WTC11 (cell line): ENCODE measurements around the gene PPP2R2C. TPM values are rescaled to one million over a fixed set of nuclear protein-coding genes. Genes with fewer than 3 reads are reported as not detected.

Experiments
- ATAC-seq: fragments of 200-7000 bp; cut with Tn5 transposase; 2 replicates; pipeline ENCODE4 v1.10.0; 2021; ENCODE audit warnings: mild to moderate bottlenecking, moderate library complexity
- CTCF ChIA-PET: fragments of 300-600 bp; sonication (Branson Sonifier 250); formaldehyde crosslinking; loops from one replicate; lab custom pipeline; 2021; ENCODE audit warnings: antibody characterized with exemption; lab: Charles Lee
- POLR2A ChIA-PET: fragments of 350-600 bp; sonication (Branson Sonifier 250); formaldehyde crosslinking; loops from one replicate; lab custom pipeline; 2021; ENCODE audit warnings: antibody characterized with exemption; lab: Charles Lee
- DNase-seq: peaks from one replicate; pipeline ENCODE4 v3.0.0; 2021; ENCODE audit warnings: low spot score
- H3K27ac Mint-ChIP-seq: 2 replicates; pipeline ENCODE4 v1.8.0; 2021; ENCODE audit warnings: mixed read lengths
- H3K27me3 Mint-ChIP-seq: 2 replicates; pipeline ENCODE4 v1.8.0; 2021; ENCODE audit warnings: low read depth, mild to moderate bottlenecking, moderate library complexity, mixed read lengths
- H3K36me3 Mint-ChIP-seq: 2 replicates; pipeline ENCODE4 v1.8.0; 2021; ENCODE audit warnings: mixed read lengths
- H3K4me1 Mint-ChIP-seq: 2 replicates; pipeline ENCODE4 v1.8.0; 2022; ENCODE audit warnings: mixed read lengths
- H3K4me3 Mint-ChIP-seq: 2 replicates; pipeline ENCODE4 v1.8.0; 2021; ENCODE audit warnings: mild to moderate bottlenecking, moderate library complexity, mixed read lengths
- H3K9me3 Mint-ChIP-seq: 2 replicates; pipeline ENCODE4 v1.8.0; 2021; ENCODE audit warnings: mixed read lengths
- AR ChIP-seq: fragments of 250-450 bp; sonication (Bioruptor Pico); IDR thresholded peaks from 2 replicates; pipeline ENCODE4 v1.9.0; 2021; ENCODE audit warnings: mild to moderate bottlenecking
- FOXP1 ChIP-seq: sonication (generic); formaldehyde crosslinking; IDR thresholded peaks from 2 replicates; pipeline ENCODE4 v1.8.0; 2022; ENCODE audit warnings: missing genetic modification reagents, mild to moderate bottlenecking, moderate library complexity, borderline replicate concordance
- FOXP4 ChIP-seq: sonication (generic); formaldehyde crosslinking; IDR thresholded peaks from 2 replicates; pipeline ENCODE4 v1.8.0; 2022; ENCODE audit warnings: mild to moderate bottlenecking, missing genetic modification reagents
- GABPB1 ChIP-seq: sonication (generic); formaldehyde crosslinking; IDR thresholded peaks from 2 replicates; pipeline ENCODE4 v1.8.1; 2023; ENCODE audit warnings: mild to moderate bottlenecking, missing genetic modification reagents
- HMGXB4 ChIP-seq: sonication (generic); formaldehyde crosslinking; IDR thresholded peaks from 2 replicates; pipeline ENCODE4 v1.8.1; 2023; ENCODE audit warnings: mild to moderate bottlenecking, moderate library complexity, missing genetic modification reagents
- NFE2L1 ChIP-seq: sonication (generic); formaldehyde crosslinking; IDR thresholded peaks from 2 replicates; pipeline ENCODE4 v1.8.1; 2023; ENCODE audit warnings: missing genetic modification reagents
- PRRX2 ChIP-seq: fragments of 250-450 bp; sonication (Bioruptor Pico); IDR thresholded peaks from 2 replicates; pipeline ENCODE4 v1.8.0; 2021; ENCODE audit warnings: mild to moderate bottlenecking
- SOX15 ChIP-seq: fragments of 250-450 bp; sonication (Bioruptor Pico); IDR thresholded peaks from 2 replicates; pipeline ENCODE4 v1.9.0; 2021; ENCODE audit warnings: mild to moderate bottlenecking
- ZBTB21 ChIP-seq: sonication (generic); formaldehyde crosslinking; IDR thresholded peaks from 2 replicates; pipeline ENCODE4 v1.8.1; 2023; ENCODE audit warnings: mild to moderate bottlenecking, missing genetic modification reagents, borderline replicate concordance
- ZNF416 ChIP-seq: fragments of 250-450 bp; sonication (Bioruptor Pico); IDR thresholded peaks from 2 replicates; pipeline ENCODE4 v1.9.0; 2021; ENCODE audit warnings: mild to moderate bottlenecking, inconsistent platforms
- ZNF423 ChIP-seq: fragments of 250-450 bp; sonication (Bioruptor Pico); IDR thresholded peaks from 2 replicates; pipeline ENCODE4 v2.1.2; 2022; ENCODE audit warnings: mild to moderate bottlenecking, moderate library complexity
- total RNA-seq: library from RNA; stranded (reverse); gene quantifications from 3 replicates; pipeline ENCODE4 v1.2.3, GENCODE V29; 2021
- TF ChIP-seq, protein P1 (sequence below): sonication (generic); formaldehyde crosslinking; IDR thresholded peaks from 2 replicates; pipeline ENCODE4 v1.8.1; 2023; ENCODE audit warnings: mild to moderate bottlenecking, missing genetic modification reagents, borderline replicate concordance
- TF ChIP-seq, protein P2 (sequence below): sonication (generic); formaldehyde crosslinking; IDR thresholded peaks from 2 replicates; pipeline ENCODE4 v1.8.0; 2022; ENCODE audit warnings: mild to moderate bottlenecking, missing genetic modification reagents
- TF ChIP-seq, protein P3 (sequence below): sonication (generic); formaldehyde crosslinking; IDR thresholded peaks from 2 replicates; pipeline ENCODE4 v1.8.1; 2023; ENCODE audit warnings: mild to moderate bottlenecking, missing genetic modification reagents
- TF ChIP-seq, protein P4 (sequence below): sonication (generic); formaldehyde crosslinking; IDR thresholded peaks from 2 replicates; pipeline ENCODE4 v1.8.0; 2022; ENCODE audit warnings: mild to moderate bottlenecking, missing genetic modification reagents
- TF ChIP-seq, protein P5 (sequence below): fragments of 250-450 bp; sonication (Bioruptor Pico); IDR thresholded peaks from 2 replicates; pipeline ENCODE4 v1.8.0; 2021; ENCODE audit warnings: mild to moderate bottlenecking

Gene PPP2R2C
- total RNA-seq, 1 experiment from 2014 or later: 11.5 TPM

- POLR2A ChIA-PET: no interaction called here
Measured at GRCh38 chr4:6322761-6323566, 149.4 kb downstream of the PPP2R2C start.

DNA sequence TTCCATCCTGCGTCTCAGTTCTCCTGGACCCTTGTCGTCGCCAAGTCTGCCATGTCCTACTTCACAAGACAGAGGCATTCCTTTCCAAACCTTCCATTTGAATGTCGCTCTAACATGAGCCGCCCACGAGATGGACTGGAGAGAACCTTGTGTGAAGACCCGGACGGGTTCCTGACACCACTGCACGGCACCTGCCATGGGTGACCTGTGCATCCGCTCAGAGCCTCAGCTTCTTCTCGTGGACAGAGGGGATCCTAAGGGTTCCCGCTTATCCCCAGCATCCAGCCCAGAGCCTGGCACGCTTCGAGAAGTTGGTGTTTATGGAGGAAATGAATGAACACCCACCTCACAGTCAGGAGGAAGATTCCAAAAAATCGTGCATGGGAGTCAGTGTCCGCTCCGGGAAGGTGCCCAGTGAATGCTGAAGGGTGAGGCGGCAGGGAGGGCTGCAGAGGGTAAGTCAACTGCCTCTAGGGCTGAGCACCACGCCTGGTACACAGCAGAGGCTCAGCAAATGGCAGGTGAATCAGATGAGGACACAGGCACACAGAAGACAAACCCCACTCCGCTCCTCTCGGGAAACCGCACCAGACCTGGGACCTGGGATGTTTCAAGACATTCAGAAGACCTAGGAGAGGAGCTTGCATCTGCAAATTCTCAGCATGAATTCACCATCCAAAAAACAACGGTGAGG lies 150.2 kb downstream of the PPP2R2C start:
- Mint-ChIP-seq H3K36me3 (0 out of 2 replicates have a peak, but pooled peaks cover 2% of the 10 kb centered on the region), H3K4me3 (no peak overlapping the region), H3K27me3 (no peaks in the 10 kb centered on the region), H3K4me1 (0 out of 2 replicates have a peak, but pooled peaks cover 3% of the 10 kb centered on the region), H3K27ac (no peak overlapping the region), H3K9me3 (0 out of 2 replicates have a peak, but pooled peaks cover 3% of the 10 kb centered on the region)
- ChIA-PET CTCF (interaction anchor here (1.4 to 15.7 kb wide), 3 partner anchors 9 to 62 kb away, joined by 4 to 713 read pairs (median 7); partner anchors contain the start of gene WFS1), POLR2A (no interaction called here)
- ATAC-seq (no peak), DNase-seq (no peak)
- TF ChIP-seq ZNF416 (CRISPR knock-in tag) (no peak), PRRX2 (CRISPR knock-in tag) (no peak), FOXP1 (CRISPR knock-in tag) (no peak), FOXP4 (CRISPR knock-in tag) (no peak), ZNF423 (CRISPR knock-in tag) (no peak), SOX15 (CRISPR knock-in tag) (no peak), ZBTB21 (CRISPR knock-in tag) (no peak), AR (CRISPR knock-in tag) (no peak), HMGXB4 (no peak)
- TF ChIP-seq, protein P1, sequence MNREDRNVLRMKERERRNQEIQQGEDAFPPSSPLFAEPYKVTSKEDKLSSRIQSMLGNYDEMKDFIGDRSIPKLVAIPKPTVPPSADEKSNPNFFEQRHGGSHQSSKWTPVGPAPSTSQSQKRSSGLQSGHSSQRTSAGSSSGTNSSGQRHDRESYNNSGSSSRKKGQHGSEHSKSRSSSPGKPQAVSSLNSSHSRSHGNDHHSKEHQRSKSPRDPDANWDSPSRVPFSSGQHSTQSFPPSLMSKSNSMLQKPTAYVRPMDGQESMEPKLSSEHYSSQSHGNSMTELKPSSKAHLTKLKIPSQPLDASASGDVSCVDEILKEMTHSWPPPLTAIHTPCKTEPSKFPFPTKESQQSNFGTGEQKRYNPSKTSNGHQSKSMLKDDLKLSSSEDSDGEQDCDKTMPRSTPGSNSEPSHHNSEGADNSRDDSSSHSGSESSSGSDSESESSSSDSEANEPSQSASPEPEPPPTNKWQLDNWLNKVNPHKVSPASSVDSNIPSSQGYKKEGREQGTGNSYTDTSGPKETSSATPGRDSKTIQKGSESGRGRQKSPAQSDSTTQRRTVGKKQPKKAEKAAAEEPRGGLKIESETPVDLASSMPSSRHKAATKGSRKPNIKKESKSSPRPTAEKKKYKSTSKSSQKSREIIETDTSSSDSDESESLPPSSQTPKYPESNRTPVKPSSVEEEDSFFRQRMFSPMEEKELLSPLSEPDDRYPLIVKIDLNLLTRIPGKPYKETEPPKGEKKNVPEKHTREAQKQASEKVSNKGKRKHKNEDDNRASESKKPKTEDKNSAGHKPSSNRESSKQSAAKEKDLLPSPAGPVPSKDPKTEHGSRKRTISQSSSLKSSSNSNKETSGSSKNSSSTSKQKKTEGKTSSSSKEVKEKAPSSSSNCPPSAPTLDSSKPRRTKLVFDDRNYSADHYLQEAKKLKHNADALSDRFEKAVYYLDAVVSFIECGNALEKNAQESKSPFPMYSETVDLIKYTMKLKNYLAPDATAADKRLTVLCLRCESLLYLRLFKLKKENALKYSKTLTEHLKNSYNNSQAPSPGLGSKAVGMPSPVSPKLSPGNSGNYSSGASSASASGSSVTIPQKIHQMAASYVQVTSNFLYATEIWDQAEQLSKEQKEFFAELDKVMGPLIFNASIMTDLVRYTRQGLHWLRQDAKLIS (CRISPR knock-in tag): no peak
- TF ChIP-seq, protein P2, sequence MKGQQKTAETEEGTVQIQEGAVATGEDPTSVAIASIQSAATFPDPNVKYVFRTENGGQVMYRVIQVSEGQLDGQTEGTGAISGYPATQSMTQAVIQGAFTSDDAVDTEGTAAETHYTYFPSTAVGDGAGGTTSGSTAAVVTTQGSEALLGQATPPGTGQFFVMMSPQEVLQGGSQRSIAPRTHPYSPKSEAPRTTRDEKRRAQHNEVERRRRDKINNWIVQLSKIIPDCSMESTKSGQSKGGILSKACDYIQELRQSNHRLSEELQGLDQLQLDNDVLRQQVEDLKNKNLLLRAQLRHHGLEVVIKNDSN (CRISPR knock-in tag): no peak
- TF ChIP-seq, protein P3, sequence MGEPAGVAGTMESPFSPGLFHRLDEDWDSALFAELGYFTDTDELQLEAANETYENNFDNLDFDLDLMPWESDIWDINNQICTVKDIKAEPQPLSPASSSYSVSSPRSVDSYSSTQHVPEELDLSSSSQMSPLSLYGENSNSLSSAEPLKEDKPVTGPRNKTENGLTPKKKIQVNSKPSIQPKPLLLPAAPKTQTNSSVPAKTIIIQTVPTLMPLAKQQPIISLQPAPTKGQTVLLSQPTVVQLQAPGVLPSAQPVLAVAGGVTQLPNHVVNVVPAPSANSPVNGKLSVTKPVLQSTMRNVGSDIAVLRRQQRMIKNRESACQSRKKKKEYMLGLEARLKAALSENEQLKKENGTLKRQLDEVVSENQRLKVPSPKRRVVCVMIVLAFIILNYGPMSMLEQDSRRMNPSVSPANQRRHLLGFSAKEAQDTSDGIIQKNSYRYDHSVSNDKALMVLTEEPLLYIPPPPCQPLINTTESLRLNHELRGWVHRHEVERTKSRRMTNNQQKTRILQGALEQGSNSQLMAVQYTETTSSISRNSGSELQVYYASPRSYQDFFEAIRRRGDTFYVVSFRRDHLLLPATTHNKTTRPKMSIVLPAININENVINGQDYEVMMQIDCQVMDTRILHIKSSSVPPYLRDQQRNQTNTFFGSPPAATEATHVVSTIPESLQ (CRISPR knock-in tag): no peak
- TF ChIP-seq, protein P4, sequence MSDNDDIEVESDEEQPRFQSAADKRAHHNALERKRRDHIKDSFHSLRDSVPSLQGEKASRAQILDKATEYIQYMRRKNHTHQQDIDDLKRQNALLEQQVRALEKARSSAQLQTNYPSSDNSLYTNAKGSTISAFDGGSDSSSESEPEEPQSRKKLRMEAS (CRISPR knock-in tag): no peak
- TF ChIP-seq, protein P5, sequence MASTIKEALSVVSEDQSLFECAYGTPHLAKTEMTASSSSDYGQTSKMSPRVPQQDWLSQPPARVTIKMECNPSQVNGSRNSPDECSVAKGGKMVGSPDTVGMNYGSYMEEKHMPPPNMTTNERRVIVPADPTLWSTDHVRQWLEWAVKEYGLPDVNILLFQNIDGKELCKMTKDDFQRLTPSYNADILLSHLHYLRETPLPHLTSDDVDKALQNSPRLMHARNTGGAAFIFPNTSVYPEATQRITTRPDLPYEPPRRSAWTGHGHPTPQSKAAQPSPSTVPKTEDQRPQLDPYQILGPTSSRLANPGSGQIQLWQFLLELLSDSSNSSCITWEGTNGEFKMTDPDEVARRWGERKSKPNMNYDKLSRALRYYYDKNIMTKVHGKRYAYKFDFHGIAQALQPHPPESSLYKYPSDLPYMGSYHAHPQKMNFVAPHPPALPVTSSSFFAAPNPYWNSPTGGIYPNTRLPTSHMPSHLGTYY (CRISPR knock-in tag): no peak

More at GRCh38 chr4:6322761-6323566, 149.4 kb downstream of the PPP2R2C start:
- H3K27ac Mint-ChIP-seq: no peak overlapping the region
- CTCF ChIA-PET: interaction anchor here (0.6 to 15.7 kb wide), 5 partner anchors 8 to 202 kb away, joined by 3 to 713 read pairs (median 7); partner anchors contain the start of gene WFS1
- H3K36me3 Mint-ChIP-seq: 0 out of 2 replicates have a peak, but pooled peaks cover 2% of the 10 kb centered on the region
- 0 out of 2 replicates have a peak, but pooled peaks cover 3% of the 10 kb centered on the region for H3K9me3 Mint-ChIP-seq
- H3K4me3 Mint-ChIP-seq: no peak overlapping the region
- no peaks in the 10 kb centered on the region for H3K27me3 Mint-ChIP-seq
- no peak for TF ChIP-seq NFE2L1
- 0 out of 2 replicates have a peak, but pooled peaks have one; percentile 17 for TF ChIP-seq GABPB1 (CRISPR knock-in tag)
- ATAC-seq (no peak), DNase-seq (no peak)
- H3K4me1 Mint-ChIP-seq: 0 out of 2 replicates have a peak, but pooled peaks cover 3% of the 10 kb centered on the region
